Thyroid gland (tissue), 4 donors: Measurements from ENCODE around the gene RABGAP1.

Source experiments
- POLR2A ChIP-seq, 2 donors: fragments of 450-650 bp; IDR thresholded peaks; one replicate each; pipeline ENCODE4 v1.6.1; 2017; ENCODE audit warnings: antibody characterized with exemption in 2 of 2, mild to moderate bottlenecking in 2 of 2, moderate library complexity in 1 of 2
- TF ChIP-seq, protein P1 (sequence below), 6 experiments: fragments of 200-600 bp in 3 of 6; fragments of 450-650 bp in 3 of 6; sonication (generic) in 3 of 6; IDR thresholded peaks; one replicate each; pipeline ENCODE4 v1.5.1; 2016 to 2019; ENCODE audit warnings: antibody characterized with exemption in 6 of 6, mild to moderate bottlenecking in 2 of 6, inconsistent platforms in 1 of 6, moderate library complexity in 1 of 6

DNA sequence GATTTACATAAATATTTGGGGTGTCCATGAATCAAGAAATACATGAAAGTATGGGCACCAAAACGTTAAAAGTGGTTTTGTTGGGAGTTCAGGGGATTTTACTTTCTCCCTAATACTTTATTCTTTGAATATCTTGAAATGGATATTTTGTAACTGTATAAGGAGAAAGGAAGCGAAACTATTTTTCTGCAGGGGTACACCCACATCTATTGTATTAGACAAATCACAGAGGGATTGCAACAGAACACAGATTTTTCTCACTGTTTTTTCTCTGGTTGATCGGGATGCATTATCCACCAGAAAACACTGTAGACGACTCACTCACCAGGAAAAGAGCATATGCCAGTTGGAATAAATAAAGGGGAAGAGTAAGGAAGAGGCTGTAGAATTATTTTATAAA lies 1.2 kb upstream of the RABGAP1 start:
- TF ChIP-seq, protein P1, sequence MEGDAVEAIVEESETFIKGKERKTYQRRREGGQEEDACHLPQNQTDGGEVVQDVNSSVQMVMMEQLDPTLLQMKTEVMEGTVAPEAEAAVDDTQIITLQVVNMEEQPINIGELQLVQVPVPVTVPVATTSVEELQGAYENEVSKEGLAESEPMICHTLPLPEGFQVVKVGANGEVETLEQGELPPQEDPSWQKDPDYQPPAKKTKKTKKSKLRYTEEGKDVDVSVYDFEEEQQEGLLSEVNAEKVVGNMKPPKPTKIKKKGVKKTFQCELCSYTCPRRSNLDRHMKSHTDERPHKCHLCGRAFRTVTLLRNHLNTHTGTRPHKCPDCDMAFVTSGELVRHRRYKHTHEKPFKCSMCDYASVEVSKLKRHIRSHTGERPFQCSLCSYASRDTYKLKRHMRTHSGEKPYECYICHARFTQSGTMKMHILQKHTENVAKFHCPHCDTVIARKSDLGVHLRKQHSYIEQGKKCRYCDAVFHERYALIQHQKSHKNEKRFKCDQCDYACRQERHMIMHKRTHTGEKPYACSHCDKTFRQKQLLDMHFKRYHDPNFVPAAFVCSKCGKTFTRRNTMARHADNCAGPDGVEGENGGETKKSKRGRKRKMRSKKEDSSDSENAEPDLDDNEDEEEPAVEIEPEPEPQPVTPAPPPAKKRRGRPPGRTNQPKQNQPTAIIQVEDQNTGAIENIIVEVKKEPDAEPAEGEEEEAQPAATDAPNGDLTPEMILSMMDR (IDR thresholded peaks at IDR 0.05) = no peak
- no peak for TF ChIP-seq POLR2A (IDR thresholded peaks at IDR 0.05)
